WI38 (cell line): Measurements from ENCODE around the gene ZNF771.

Source experiments
- H3K4me3 ChIP-seq: 2 replicates; pipeline ENCODE4 v1.5.1; 2011; ENCODE audit warnings: low read depth, mild to moderate bottlenecking, control low read depth, low read length
- CTCF ChIP-seq: IDR thresholded peaks from 2 replicates; pipeline ENCODE4 v1.5.1; 2012; ENCODE audit warnings: low read depth, mild to moderate bottlenecking, control low read depth, low read length

The ZNF771 gene

DNA sequence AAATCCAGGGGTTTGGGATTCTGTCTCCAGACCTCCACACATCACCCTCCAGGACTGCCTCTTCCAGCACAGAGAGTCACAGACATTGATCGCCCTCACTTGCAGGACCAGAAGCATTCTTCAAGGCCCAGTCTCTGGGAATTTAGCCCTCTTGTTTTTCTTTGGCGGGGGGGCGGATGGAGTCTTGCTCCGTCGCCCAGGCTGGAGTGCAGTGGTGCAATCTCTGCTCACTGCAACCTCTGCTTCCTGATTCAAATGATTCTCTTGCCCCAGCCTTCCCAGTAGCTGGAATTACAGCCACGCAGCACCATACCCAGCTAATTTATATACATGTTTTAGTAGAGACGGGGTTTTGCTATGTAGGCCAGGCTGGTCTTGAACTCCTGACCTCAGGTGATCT lies 56.7 kb downstream of the ZNF771 start:
- TF ChIP-seq CTCF = no peak
- no peak overlapping the region for H3K4me3 ChIP-seq
